Retinal pigment epithelial cell (primary cell): ENCODE data around the gene OLIG1.
A peak's percentile ranks its signal among the peaks of the same experiment; 100 is the strongest.

Experiments used
- DNase-seq: peaks from one replicate; pipeline ENCODE4 v3.0.0-alpha.2; 2010; ENCODE audit warnings: low read depth
- H3K4me3 ChIP-seq: 2 replicates; pipeline ENCODE4 v1.5.1; 2011; ENCODE audit warnings: mild to moderate bottlenecking, low read length, control low read depth, moderate library complexity
- CTCF ChIP-seq: conservative IDR thresholded peaks from 2 replicates; pipeline ENCODE4 v1.5.1; 2011; ENCODE audit warnings: low read depth, low read length, control low read depth, inconsistent platforms

The OLIG1 gene

DNA sequence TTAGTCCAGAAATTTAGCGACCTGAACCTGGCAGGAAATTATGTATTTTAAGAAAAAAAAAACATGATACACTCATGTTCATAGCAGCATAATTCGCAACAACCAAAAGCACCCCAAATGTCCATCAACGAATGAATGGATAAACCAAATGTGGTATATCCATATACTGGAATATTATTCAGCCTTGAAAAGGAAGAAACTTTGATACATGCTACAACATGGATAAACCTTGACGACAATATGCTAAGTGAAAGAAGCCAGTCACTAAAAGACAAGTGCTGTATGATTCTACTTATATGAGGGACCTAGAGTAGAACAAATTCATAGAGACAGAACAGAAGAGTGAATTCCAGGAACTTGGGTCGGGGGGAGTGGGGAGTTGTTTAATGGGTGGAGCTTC is 698 bp upstream of the OLIG1 start:
- H3K4me3 ChIP-seq, result no peak overlapping the region
- DNase-seq, result no peak
- no peak for TF ChIP-seq CTCF

- no peak overlapping the region for H3K4me3 ChIP-seq
- TF ChIP-seq CTCF, result no peak
Measured at GRCh38 chr21:33069645-33069993, 322 bp upstream of the OLIG1 start.

GRCh38 chr21:33070744-33070997 is 730 bp downstream of the OLIG1 start:
- no peak for TF ChIP-seq CTCF
- H3K4me3 ChIP-seq, result no peak overlapping the region
- DNase-seq, result no peak

More at GRCh38 chr21:33069645-33069993, 322 bp upstream of the OLIG1 start:
- no peak for DNase-seq

DNA sequence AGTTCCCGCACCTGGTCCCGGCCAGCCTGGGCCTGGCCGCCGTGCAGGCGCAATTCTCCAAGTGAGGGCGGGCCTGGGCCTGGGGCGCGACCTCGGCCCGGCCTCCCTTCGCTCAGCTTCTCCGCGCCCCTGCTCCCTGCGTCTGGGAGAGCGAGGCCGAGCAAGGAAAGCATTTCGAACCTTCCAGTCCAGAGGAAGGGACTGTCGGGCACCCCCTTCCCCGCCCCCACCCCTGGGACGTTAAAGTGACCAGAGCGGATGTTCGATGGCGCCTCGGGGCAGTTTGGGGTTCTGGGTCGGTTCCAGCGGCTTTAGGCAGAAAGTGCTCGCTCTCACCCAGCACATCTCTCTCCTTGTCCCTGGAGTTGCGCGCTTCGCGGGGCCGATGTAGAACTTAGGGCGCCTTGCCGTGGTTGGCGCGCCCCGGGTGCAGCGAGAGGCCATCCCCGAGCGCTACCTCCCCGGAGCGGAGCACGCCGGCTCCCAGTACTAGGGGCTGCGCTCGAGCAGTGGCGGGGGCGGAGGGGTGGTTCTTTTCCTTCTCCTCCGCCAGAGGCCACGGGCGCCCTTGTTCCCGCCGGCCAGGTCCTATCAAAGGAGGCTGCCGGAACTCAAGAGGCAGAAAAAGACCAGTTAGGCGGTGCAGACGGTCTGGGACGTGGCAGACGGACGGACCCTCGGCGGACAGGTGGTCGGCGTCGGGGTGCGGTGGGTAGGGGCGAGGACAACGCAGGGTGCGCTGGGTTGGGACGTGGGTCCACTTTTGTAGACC is 1.2 kb downstream of the OLIG1 start:
- H3K4me3 ChIP-seq, result no peak overlapping the region
- DNase-seq, result no peak
- no peak for TF ChIP-seq CTCF

DNA sequence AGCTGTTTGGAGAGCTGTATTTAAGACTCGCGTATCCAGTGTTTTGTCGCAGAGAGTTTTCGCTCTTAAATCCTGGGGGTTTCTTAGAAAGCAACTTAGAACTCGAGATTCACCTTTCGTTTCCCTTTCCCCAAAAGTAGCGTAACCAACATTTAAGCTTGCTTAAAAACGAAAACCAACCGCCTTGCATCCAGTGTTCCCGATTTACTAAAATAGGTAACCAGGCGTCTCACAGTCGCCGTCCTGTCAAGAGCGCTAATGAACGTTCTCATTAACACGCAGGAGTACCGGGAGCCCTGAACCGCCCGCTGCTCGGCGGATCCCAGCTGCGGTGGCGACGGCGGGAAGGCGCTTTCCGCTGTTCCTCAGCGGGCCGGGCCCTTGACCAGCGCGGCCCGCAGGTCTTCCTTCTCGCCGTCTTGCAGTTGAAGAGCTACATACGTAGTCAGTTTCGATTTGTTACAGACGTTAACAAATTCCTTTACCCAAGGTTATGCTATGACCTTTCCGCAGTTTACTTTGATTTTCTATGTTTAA is 1.9 kb downstream of the OLIG1 start:
- TF ChIP-seq CTCF, result no peak
- no peak for DNase-seq
- H3K4me3 ChIP-seq, result no peak overlapping the region

DNA sequence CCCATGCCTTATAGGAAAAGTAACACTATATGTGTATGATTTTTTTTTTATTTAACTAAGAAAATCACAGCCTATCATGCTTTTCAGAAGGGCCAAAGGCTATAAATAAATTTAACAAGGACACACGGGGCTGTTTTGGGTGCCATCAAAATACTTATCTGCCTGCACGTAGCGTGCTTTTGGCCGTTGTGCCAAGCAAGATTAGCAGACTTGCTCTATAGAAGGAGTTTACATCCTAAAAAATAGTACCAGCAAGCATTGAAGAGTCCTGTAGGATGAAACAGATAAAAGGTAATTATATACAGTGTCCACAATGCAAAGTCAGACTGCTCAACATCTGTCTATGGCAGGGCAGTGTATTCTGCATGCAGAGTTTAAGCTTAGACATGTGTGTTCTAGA is 3.7 kb downstream of the OLIG1 start:
- no peak overlapping the region for H3K4me3 ChIP-seq
- no peak for TF ChIP-seq CTCF
- no peak for DNase-seq

DNA sequence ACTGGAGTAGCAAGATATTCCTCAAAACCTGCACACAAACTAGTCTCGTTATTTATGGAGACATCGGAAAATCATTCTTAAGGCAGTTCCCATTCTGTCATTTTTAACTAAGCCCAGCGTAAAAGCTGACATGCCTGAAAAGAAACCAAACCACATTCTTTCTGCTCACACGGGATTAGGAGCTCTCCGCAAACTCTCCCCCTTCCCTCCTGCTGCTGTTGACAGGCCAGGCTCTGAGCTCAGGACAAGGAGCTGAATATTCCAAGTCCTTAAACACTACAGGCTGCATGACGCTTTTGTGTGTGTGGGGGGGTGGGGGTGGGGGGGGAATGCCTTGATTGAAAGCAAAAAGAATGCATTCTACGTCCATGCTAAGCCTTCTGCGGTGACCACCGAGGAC is 5.2 kb downstream of the OLIG1 start:
- TF ChIP-seq CTCF, result no peak
- DNase-seq, result peak; percentile 10
- no peak overlapping the region for H3K4me3 ChIP-seq
